Measurements from ENCODE around the gene ANKLE1.

Gene ANKLE1

GRCh38 chr19:17243830-17244617, 37.7 kb upstream of the ANKLE1 start:
- H3K9me3 Mint-ChIP-seq: no peaks in the 10 kb centered on the region
- H3K4me1 Mint-ChIP-seq: peaks cover 46% of the 10 kb centered on the region
- H3K4me3 Mint-ChIP-seq: peak overlapping the region; percentile 72
- no peak overlapping the region for H3K27ac Mint-ChIP-seq
- H3K36me3 Mint-ChIP-seq: no peaks in the 10 kb centered on the region
- ATAC-seq: no peak
- no peaks in the 10 kb centered on the region for H3K27me3 Mint-ChIP-seq

GRCh38 chr19:17244618-17245534, 36.8 kb upstream of the ANKLE1 start:
- Mint-ChIP-seq H3K4me3 (peak overlapping the region; percentile 72), H3K9me3 (no peaks in the 10 kb centered on the region), H3K27me3 (no peaks in the 10 kb centered on the region), H3K27ac (no peak overlapping the region), H3K4me1 (peaks cover 46% of the 10 kb centered on the region), H3K36me3 (no peaks in the 10 kb centered on the region)
- ATAC-seq: peak; percentile 42

- peaks cover 46% of the 10 kb centered on the region for H3K4me1 Mint-ChIP-seq
- H3K27ac Mint-ChIP-seq: peak within 1 kb of the TSS; percentile 92
- peak within 1 kb of the TSS; percentile 98 for H3K4me3 Mint-ChIP-seq
- H3K36me3 Mint-ChIP-seq: no peaks in the 10 kb centered on the region
- ATAC-seq: peak; percentile 40
- no peaks in the 10 kb centered on the region for H3K27me3 Mint-ChIP-seq
- H3K9me3 Mint-ChIP-seq: no peaks in the 10 kb centered on the region
Observed at GRCh38 chr19:17245535-17245984, 36.1 kb upstream of the ANKLE1 start, which contains the start of gene NR2F6. Gene NR2F6, minus strand, starts transcription at chr19:17245919. Its CDS starts 699 bp downstream, at chr19:17245220.

GRCh38 chr19:17246681-17247425, 34.8 kb upstream of the ANKLE1 start:
- Mint-ChIP-seq H3K4me3 (peak overlapping the region; percentile 98), H3K27ac (peak overlapping the region; percentile 92), H3K9me3 (no peaks in the 10 kb centered on the region), H3K27me3 (no peaks in the 10 kb centered on the region), H3K36me3 (no peaks in the 10 kb centered on the region), H3K4me1 (peaks cover 42% of the 10 kb centered on the region)
- no peak for ATAC-seq

- Mint-ChIP-seq H3K27me3 (no peaks in the 10 kb centered on the region), H3K4me3 (peak overlapping the region; percentile 24), H3K27ac (no peak overlapping the region), H3K9me3 (no peaks in the 10 kb centered on the region), H3K4me1 (peaks cover 30% of the 10 kb centered on the region), H3K36me3 (no peaks in the 10 kb centered on the region)
- ATAC-seq: no peak
Observed at GRCh38 chr19:17248011-17248776, 33.5 kb upstream of the ANKLE1 start.

- Mint-ChIP-seq H3K36me3 (no peaks in the 10 kb centered on the region), H3K9me3 (no peaks in the 10 kb centered on the region), H3K4me3 (no peak overlapping the region), H3K27me3 (no peaks in the 10 kb centered on the region), H3K27ac (no peak overlapping the region), H3K4me1 (peaks cover 17% of the 10 kb centered on the region)
- ATAC-seq: no peak
Observed at GRCh38 chr19:17249887-17250548, 31.7 kb upstream of the ANKLE1 start.

GRCh38 chr19:17254636-17255035, 27.1 kb upstream of the ANKLE1 start:
- Mint-ChIP-seq H3K9me3 (no peaks in the 10 kb centered on the region), H3K27ac (no peak overlapping the region), H3K36me3 (no peaks in the 10 kb centered on the region), H3K27me3 (no peaks in the 10 kb centered on the region), H3K4me1 (no peaks in the 10 kb centered on the region), H3K4me3 (no peak overlapping the region)
- no peak for ATAC-seq

GRCh38 chr19:17255150-17255621, 26.5 kb upstream of the ANKLE1 start:
- Mint-ChIP-seq H3K27ac (no peak overlapping the region), H3K36me3 (no peaks in the 10 kb centered on the region), H3K9me3 (no peaks in the 10 kb centered on the region), H3K4me1 (no peaks in the 10 kb centered on the region), H3K4me3 (no peak overlapping the region), H3K27me3 (no peaks in the 10 kb centered on the region)
- no peak for ATAC-seq

GRCh38 chr19:17256130-17256529, 25.6 kb upstream of the ANKLE1 start:
- Mint-ChIP-seq H3K4me3 (no peak overlapping the region), H3K27me3 (no peaks in the 10 kb centered on the region), H3K36me3 (no peaks in the 10 kb centered on the region), H3K9me3 (no peaks in the 10 kb centered on the region), H3K27ac (no peak overlapping the region), H3K4me1 (peaks cover 7% of the 10 kb centered on the region)
- ATAC-seq: no peak

GRCh38 chr19:17259118-17259780, 22.5 kb upstream of the ANKLE1 start:
- no peaks in the 10 kb centered on the region for H3K27me3 Mint-ChIP-seq
- H3K27ac Mint-ChIP-seq: no peak overlapping the region
- ATAC-seq: no peak
- H3K4me3 Mint-ChIP-seq: no peak overlapping the region
- H3K36me3 Mint-ChIP-seq: no peaks in the 10 kb centered on the region
- peaks cover 7% of the 10 kb centered on the region for H3K4me1 Mint-ChIP-seq
- no peaks in the 10 kb centered on the region for H3K9me3 Mint-ChIP-seq

GRCh38 chr19:17259934-17260333, 21.8 kb upstream of the ANKLE1 start:
- no peaks in the 10 kb centered on the region for H3K27me3 Mint-ChIP-seq
- H3K4me1 Mint-ChIP-seq: peaks cover 7% of the 10 kb centered on the region
- no peak overlapping the region for H3K27ac Mint-ChIP-seq
- no peaks in the 10 kb centered on the region for H3K9me3 Mint-ChIP-seq
- H3K4me3 Mint-ChIP-seq: no peak overlapping the region
- no peaks in the 10 kb centered on the region for H3K36me3 Mint-ChIP-seq
- no peak for ATAC-seq

GRCh38 chr19:17260842-17261325, 20.8 kb upstream of the ANKLE1 start:
- Mint-ChIP-seq H3K27me3 (no peaks in the 10 kb centered on the region), H3K27ac (no peak overlapping the region), H3K4me3 (no peak overlapping the region), H3K9me3 (no peaks in the 10 kb centered on the region), H3K36me3 (no peaks in the 10 kb centered on the region), H3K4me1 (peaks cover 8% of the 10 kb centered on the region)
- ATAC-seq: peak; percentile 97

GRCh38 chr19:17262557-17262956, 19.1 kb upstream of the ANKLE1 start:
- H3K36me3 Mint-ChIP-seq: no peaks in the 10 kb centered on the region
- no peak for ATAC-seq
- H3K9me3 Mint-ChIP-seq: no peaks in the 10 kb centered on the region
- H3K27me3 Mint-ChIP-seq: no peaks in the 10 kb centered on the region
- no peak overlapping the region for H3K27ac Mint-ChIP-seq
- no peak overlapping the region for H3K4me3 Mint-ChIP-seq
- H3K4me1 Mint-ChIP-seq: peaks cover 19% of the 10 kb centered on the region

Data from stimulated activated memory B cell treated with anti-CD40 and anti-IgM and Interleukin-4, amounts not matched to agents 10 μg/mL and 1 μg/mL and 100 μg/mL, for 72 hours (primary cell).